Stimulated activated CD4-positive, alpha-beta T cell treated with anti-CD3 and anti-CD28 coated beads, Interleukin-15, amount 100 ng/mL, for 24 hours (primary cell): ENCODE data around the gene SUFU.
"Not testable (repeated sequence)": the region's sequence is repeated elsewhere in the genome, so short reads cannot be mapped to it uniquely, and the experiment has no call there.

Experiments
- DNase-seq: peaks from one replicate; pipeline ENCODE4 v3.0.0-alpha.2; 2020

Gene SUFU

DNA sequence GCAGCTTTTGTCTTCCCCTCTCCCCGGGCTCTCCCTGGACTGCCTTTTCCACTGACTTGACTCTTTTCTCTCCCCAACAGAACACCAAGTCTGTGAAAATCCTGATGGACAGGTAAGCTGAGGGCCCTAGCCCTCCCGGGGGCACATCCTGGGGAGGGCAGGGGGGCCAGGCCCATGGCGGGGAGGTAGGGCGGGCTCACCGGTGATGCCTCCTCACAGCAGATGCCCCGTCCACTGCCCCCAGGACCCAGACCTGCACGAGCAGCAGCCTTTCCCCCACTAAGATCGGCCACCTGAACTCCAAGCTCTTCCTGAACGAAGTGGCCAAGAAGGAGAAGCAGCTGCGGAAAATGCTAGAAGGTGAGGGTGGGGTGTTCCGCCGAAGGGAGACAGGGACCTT is 152.3 kb downstream of the SUFU start:
- DNase-seq: no peak

DNA sequence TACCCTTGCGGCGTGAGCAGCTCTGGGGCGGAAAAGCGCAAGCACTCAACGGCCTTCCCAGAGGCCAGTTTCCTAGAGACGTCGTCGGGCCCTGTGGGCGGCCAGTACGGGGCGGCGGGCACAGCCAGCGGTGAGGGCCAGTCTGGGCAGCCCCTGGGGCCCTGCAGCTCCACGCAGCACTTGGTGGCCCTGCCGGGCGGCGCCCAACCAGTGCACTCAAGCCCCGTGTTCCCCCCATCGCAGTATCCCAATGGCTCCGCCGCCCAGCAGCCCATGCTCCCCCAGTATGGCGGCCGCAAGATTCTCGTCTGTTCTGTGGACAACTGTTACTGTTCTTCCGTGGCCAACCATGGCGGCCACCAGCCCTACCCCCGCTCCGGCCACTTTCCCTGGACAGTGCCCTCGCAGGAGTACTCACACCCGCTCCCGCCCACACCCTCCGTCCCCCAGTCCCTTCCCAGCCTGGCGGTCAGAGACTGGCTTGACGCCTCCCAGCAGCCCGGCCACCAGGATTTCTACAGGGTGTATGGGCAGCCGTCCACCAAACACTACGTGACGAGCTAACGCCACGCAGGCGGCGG is 153.1 kb downstream of the SUFU start:
- no peak for DNase-seq

DNA sequence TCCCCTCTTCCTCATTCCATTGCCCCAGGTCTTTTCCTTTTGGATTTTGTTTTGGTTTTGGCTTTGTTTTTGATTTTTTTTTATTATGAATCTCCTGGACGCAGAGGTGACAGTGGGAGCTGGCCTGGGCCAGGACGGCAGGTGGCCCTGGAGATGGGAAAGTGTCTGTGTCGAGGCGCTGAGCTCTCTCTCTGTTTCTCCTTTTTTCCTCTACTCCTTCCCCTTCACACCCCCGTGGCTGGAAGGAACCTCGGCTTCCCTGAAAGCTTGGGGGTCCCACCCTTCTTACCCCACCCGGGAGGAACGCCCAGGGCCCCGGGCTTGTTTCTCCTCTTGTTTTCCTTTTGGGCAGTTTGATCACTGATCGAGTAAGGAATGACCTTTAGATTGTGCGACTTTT is 153.7 kb downstream of the SUFU start:
- no peak for DNase-seq

DNA sequence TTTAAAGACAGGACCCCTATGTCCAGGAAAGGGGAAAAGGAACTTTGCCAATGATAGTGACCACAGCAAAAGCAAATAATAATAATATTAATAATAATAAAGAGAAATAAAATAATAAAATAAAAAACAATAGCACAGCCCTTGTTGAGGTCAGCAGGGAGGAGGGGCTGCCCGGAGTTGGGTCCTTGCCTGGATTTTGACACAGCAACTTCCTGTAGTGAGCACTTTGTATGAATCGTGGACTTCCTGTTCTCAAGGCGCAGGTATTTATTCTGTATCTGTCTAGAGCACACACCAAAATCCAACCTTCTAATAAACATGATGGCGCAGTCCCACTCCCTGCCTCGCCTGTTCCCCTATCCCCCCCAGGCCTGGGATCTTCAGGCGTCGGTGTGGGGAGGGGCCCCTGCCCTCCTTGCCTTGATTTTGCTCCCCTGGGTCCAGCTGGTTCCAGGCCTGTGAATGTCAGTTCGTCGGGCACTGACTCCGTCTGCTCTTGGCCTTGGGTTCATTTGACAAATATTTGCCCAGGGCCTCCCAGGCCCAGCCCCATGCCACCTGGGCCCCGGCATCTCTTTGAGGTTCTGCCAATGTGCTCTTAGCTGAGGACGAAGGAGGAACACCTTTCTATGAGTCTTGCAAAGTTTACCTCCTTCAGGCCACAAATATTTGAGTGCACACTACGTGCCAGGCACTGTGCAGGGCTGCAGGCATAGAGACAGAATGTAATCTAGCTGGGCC is 154.4 kb downstream of the SUFU start:
- no peak for DNase-seq

DNA sequence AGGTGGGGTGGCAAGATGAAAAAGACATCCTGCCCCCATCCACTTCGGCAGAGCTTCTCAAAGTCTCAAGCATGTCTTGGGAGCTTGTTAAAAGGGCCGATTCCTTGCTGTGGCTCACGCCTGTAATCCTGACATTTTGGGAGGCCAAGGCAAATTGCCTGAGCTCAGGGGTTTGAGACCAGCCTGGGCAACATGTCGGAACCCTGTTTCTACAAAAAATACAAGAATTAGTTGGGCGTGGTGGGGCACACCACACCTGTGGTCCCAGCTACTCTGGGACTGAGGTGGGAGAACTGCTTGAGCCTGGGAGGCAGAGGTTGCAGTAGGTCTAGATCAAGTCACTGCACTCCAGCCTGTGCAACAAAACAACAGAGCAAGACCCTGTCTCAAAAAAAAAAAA is 155.0 kb downstream of the SUFU start:
- no peak for DNase-seq

DNA sequence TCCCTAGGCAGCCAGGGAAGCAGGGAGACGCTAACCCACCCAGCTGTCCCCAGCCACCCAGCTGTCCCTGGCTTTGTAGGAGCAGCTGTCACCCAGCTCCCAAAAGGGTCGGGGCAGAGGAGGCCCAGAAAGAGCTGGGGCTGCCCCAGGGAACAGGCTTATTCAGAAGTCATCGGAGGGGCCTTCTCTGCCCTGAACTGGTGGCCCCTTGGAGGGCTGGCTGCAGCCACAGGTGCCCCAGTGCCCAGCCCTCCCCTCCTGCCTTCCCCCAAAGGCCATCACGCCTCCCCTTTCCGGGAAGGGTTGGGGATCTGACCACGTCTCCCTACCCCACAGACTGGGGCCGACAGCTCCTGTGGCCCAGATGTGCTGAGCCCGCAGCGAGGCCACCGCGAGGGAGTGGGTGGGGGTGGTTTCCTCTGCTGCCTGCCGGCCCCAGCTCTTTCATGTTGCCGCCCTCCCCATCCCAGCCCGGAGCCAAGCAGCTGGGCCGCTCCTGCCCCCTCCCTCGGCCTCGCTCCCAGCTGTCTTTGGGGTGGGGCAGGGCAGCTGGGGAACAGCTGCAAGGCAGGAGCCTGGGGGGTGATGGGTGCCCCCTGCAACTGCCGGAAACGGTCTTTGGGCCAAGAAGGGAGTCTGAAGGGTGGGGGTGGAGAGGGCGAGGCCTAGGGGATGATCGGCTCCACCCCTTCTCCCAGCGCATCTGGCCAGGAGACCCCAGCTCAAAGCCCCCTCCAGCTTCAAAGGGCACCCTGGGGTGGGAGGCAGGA is 157.3 kb downstream of the SUFU start:
- peak; percentile 84 for DNase-seq

DNA sequence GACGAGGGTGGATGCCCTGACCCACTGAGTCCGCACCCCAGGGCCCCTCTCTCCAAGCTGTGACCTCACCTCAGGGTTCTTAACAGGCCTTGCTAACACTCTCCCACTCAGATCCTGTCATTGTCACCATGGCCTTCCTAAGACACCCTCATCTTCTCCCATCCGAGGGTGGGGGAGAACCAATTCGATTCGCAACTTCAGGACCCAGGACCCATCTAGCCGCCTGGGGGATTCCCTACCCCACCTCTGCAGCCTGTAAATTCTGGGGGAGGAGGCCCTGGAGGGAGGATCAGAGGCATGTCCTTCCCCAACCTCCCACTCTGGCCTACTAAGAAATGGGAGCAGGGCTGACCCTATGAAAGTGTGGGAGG is 157.9 kb downstream of the SUFU start:
- no peak for DNase-seq

DNA sequence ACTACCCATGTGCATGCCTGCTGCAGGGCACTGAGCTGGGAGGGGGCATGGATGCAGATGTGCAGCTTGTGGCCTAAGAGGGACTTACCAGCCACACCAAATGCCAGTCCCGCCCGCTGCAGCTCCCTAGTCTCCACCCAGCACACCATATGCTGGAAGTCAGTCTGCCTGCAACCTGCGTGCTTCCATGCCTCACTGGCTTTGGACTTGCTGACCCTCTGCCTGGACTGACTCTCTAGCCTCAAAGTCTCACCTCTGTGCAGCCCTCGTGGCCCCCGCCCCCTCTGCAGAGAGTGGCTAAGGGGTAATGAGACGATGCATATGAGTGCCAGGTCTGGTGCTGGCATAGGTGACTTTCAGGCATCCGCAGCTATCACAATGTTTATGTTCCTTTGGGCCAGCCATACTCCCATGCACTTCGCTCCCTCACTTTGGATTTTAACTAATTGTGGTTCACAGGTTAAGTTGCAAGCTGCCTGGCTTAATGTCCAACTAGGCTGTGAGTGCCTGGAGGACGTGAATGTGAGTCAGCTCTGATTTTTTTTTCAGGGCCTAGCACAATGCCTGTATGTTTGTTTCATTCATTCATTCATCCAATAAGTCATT is 162.2 kb downstream of the SUFU start:
- no peak for DNase-seq

DNA sequence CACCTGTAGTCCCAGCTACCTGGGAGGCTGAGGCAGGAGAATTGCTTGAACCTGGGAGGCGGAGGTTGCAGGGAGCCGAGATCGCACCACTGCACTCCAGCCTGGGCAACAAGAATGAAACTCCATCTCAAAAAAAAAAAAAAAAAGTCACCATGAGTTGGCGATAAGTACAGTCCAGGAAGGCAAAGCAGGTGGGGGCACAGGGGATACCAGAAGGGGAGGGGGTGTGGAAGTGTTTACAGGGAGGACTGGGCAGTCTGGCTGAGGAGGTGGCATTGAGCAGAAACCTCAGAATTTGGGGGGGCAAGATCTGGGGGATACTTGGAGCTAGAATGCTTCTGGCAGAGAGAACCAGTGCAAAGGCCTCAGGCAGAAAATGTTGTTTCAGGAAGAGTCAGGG is 163.6 kb downstream of the SUFU start:
- not testable (repeated sequence) for DNase-seq

DNA sequence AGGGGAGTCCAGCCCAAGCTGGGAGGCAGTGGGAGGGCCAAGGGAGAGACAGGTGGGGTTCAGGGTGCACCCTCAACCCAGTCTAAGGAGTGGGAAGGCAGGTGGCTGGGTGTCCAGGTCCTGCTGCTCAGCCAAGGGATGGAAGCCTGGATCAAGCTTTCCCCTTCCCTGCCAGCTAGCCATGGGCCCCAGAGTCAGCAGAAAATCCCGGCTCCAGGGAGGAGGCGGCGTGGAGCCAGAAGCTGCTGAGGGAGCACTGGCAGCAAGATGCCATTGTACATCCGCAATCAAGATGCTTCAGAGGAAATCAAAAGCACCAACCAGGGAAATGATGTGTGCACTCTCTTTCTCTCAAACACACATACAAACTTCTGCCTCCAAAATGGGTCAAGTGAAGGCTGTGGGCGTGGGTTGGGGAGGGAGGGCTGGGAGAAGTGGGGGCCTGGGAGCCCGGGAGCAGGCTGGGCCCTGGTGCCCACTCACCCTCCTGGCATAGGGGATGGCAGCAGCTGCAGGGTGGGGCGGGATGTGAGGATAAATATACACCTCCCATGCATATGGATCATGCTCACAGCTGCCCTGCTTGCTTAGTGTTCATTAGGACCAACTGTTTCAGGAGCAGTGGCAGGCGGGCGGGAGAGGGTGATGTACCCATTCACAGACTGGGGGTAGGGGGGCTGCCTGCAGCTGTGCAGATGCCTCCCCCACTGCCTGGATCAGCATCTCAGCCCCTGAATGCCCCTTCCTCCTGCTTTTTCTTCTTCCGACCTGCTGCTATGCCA is 164.7 kb downstream of the SUFU start:
- no peak for DNase-seq

DNA sequence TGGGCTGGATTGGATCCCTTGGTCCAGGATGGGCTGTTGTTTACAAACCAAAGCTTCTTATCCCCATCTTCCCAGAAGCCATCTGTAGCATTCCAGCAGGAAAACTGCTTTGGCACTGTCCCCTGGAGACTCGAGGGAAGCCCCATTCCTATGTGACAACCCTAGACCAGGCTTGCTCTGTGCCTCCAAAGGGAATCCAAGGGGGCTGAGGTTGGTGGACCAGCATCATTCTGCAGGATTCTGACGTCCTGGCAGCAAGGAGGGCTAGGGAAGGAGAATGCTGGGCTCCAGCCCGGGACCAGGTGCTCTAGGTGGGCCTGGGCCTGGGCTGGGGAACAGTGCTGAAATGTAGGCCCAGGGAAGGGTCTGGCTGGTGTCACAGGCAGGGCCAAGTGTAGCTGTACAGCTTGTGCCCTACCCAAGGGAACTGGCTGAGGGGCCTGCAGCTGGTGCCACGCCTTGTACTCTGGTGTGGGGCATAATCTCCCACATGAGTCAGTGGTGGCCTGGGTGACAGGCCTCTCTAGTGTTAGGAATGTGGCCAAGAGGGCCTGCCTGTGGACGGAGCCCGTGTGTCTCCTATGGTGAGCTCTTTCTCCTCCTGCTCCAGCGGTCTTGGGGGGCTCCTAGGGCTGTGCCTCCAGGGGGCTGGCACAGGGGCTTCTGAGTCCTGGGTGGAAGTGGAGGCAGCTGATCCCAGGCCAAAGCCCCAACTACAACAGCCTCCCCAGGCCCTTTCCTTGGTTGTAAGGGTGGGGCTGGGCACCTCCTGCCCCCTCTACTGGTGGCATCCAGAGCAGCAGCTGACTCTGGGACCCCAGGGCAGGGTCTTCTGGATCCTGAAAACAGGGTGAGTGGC is 165.7 kb downstream of the SUFU start:
- DNase-seq: no peak

DNA sequence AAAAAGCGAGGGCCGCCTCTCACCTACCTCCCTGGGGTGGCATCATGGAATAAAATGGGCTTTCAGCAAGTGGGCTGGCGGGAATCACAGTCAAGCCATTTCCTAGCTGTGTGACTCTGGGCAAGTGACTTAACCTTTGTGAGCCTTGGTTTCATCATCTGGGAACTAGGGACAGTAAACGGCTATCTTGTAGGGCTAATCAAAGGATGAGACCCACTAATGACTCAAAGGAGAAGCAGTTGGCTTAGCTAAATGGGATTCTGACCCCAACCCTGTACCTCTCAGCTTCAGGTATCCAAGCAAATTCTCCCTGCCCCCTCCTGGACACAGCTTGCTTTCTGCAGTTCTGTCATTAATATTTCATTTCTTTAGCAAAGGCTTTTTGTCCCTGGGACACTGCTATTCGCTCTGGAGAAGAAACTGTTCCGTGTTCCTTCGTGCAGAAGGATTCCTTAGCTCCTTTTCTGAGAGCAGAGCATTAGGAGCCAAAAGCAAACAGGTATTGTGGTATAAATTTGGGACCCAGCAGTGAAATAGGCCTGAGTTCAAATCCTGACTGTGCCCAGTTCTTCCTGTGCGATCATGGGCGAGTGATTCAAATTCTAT is 166.4 kb downstream of the SUFU start:
- DNase-seq: no peak

DNA sequence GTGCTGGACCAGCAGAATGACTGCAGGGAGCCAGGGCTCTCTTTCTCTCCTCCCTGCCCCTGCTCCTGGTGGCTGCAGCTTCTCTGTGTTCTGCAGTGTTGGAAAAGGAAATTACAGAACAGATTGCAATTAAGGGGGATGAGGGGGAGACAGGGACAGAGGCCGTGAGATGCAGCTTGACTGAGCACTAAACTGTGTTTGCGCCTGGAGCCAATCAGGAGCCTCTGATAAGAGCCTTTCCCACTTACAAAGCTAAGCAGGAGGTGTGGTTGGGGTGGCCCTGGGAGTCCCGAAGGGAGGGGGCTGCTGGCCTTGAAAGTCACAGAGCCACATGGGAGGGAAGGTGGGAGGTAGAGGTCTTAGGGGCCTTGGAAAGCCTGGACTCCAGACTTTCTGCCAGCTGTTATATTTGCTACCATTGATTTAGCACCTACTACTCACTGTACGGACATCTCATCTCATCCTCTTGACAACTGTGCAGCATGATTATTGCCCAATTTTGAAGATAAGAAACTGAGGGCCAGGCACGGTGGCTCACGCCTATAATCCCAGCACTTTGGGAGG is 167.2 kb downstream of the SUFU start:
- no peak for DNase-seq

DNA sequence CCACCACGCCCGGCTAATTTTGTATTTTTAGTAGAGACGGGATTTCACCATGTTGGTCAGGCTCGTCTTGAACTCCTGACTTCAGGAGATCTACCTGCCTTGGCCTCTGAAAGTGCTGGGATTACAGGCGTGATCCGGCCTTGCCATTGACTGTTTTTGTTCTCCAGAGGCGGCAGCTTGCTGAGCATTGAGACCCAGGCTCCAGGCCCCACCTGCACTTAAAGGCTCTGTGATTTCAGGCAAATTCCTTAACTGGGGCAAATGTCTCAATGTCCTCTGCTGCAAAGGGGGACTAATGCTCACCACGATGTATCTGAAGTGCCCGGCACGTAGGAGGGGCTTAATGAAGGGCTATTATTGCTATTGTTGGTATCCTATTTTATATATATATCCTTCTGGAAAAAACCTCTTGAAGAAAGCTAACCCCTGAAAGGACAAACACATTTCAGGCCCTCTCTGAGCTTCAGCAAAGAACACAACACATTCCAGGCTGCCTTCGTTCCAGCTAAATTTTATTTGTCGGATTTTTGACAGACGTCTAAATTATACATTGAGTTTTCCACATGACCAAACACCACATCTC is 169.6 kb downstream of the SUFU start:
- no peak for DNase-seq

DNA sequence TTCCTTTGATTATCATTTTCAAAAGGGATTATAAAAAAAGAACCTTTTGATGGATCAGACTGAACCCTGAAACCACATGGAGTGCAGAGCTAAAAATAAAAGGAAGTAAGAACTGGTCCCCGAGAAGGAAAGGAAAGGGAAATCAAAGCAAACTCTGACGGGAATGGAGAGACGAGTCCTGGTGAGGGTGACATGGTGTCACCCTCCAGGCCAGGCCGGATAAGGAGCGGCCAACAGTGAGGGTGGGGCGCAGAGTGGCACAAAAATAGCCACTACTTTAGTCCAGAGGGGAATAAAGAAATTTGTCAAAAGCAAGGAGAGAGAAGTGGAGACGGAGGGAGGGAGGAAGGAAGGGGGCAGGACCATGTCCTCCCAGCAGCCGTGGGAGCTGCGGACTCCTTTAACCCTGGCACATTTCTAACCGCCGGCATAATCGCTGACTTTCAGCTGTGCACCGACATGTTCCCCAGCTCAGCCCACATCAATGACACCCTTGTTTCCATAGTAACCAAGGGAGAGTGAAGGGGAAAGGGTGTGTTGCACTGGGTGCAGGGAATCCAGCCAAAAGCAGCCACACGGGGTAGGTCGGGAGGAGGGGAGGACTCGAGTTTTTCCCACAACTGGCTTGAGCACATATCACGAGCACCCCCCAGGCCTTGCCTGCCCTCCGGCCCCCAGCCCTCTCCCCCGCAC is 170.2 kb downstream of the SUFU start:
- peak; percentile 76 for DNase-seq

DNA sequence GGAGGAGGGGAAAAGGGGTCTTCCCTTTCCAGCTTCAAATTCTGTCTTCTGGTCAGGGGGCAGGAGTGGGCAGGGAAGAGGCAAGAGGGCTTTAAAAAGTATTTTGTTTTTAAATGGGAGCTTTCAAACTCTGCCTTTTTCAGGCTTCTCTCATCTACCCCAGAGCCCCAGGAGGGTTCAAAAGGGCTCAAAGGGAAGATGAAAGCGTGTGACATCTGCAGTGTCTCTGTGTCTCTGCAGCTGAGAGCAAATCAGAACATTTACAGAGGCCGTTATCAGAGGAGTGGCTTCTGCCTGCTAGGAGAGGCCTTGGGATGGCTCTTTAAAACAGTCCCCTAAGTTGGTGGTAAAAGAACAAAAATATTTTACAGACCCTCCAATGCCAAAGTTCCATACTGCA is 170.8 kb downstream of the SUFU start:
- DNase-seq: no peak

DNA sequence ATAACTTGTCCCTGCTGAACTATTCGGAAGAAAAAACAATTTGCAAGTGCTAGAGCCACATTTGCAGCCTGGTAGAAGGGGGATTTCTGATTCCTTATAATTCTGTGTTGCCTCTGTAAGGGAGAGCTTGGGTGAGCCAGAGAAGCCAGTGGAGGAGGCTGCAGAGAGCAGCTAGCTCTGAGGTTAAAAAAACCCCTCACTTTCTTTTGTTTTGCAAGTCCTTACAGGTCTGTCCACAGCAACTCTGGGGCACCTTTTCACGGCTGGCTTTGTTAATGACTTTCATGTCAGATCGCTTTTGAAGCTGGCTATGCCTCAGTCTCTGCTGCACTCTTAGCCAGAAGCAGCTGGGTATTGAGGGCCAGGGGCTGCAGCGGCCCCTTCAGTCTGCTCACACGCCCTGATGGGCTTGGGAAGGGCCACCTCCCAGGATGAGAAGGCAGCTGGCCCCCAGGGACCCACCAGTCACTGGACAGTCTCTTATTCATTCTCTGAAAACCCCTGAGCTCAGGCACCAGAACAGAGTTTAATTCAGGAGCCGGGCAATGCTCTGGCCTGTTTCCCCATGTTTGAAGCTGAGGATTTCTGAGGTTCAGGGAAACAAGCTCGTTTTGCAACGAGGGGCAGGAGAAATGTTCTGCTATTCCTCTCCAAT is 171.4 kb downstream of the SUFU start:
- DNase-seq: no peak

DNA sequence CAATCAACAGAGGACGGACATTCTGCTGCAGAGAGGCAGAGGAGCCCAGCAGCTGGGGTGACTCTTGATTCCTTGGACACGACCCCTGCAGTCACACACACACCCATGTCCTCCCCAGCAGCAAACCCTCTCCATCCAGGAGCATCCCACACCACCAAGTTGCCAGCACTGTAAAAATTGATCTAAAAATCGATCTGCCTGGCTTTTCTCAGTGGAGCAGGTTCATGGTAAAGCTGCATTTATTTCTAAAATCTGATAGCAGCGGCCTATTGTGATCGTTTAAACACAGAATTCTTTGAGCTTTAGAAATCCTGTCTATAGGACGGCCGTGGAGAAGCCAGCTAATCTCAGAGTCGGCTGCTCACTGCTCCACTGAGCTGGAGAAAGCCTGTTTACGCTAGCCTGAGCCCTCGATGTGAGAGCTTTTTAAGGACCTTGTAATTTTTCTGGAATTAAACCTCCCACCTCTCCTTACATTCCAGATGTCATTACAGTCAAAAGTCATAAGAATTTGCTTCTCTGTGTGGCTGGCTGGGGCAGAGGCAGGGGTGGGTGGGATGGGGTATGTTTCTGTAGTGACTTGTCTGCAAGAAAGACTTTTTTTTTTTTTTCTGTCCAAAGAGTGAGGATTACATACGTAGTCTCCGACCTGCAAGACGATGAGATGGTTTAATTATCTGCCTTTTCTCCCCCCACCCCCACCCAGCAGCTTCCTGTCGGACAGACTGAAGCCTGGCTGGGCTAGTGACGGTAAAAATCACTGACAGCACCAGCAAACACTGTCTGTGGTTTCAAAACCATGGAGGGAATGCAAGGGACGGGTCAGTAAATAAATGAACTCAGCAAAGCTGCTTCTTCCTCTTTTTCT is 172.1 kb downstream of the SUFU start:
- DNase-seq: no peak
